Gastrocnemius medialis (tissue), 4 donors: ENCODE results near the gene UMAD1.

Experiments
- POLR2A ChIP-seq, 2 donors: fragments of 450-650 bp; IDR thresholded peaks; one replicate each; pipeline ENCODE4 v1.6.1; 2017; ENCODE audit warnings: antibody characterized with exemption in 2 of 2, mild to moderate bottlenecking in 2 of 2, moderate library complexity in 2 of 2
- TF ChIP-seq, protein P1 (sequence below), 5 experiments: fragments of 450-650 bp in 3 of 5; fragments of 200-600 bp in 2 of 5; sonication (generic) in 2 of 5; IDR thresholded peaks in 4 of 5; conservative IDR thresholded peaks in 1 of 5; 1 replicate in 4 of 5; 2 replicates in 1 of 5; pipeline ENCODE4 v1.5.1; 2016 to 2019; ENCODE audit warnings: antibody characterized with exemption in 5 of 5, mild to moderate bottlenecking in 3 of 5, moderate library complexity in 3 of 5

DNA sequence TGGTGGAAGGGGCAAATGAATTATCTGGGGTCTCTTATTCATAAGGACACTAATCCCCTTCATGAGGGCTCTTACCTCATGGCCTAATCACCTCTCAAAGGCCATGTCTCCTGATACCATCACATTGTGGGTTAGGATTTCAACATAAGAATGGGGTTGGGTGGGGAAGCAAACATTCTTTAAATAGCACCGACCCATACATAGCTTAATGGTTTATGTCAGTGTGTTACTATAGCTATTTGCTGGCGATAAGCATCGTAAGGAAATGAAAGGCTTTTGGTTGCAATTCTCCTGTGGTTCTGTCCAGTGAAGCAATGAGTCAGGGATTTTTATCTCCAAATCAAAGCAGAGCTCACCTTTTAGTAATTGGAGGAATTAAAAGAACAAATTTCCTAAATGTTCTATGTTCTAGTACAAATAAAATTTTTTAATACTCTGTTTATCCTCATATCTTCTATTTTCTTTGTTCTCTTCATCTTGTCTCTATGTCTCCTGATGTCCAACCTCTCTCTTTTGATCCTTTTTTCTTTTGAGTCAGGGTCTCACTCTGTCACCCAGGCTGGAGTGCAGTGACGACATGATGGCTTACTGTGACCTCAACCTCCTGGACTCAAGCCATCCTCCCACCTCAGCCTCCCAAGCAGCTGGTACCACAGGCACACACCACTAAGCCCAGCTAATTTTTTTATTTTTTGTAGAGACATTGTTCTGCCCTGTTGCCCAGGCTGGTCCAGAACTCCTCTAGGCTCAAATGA is 271.0 kb downstream of the UMAD1 start:
- TF ChIP-seq, protein P1, sequence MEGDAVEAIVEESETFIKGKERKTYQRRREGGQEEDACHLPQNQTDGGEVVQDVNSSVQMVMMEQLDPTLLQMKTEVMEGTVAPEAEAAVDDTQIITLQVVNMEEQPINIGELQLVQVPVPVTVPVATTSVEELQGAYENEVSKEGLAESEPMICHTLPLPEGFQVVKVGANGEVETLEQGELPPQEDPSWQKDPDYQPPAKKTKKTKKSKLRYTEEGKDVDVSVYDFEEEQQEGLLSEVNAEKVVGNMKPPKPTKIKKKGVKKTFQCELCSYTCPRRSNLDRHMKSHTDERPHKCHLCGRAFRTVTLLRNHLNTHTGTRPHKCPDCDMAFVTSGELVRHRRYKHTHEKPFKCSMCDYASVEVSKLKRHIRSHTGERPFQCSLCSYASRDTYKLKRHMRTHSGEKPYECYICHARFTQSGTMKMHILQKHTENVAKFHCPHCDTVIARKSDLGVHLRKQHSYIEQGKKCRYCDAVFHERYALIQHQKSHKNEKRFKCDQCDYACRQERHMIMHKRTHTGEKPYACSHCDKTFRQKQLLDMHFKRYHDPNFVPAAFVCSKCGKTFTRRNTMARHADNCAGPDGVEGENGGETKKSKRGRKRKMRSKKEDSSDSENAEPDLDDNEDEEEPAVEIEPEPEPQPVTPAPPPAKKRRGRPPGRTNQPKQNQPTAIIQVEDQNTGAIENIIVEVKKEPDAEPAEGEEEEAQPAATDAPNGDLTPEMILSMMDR (IDR thresholded peaks at IDR 0.05 in 4 of 5, conservative IDR thresholded peaks at IDR 0.05 in 1 of 5) = no peak
- no peak for TF ChIP-seq POLR2A (IDR thresholded peaks at IDR 0.05)
